Measurements from ENCODE around the gene ITIH4.

The ITIH4 gene

GRCh38 chr3:52782412-52783210 lies 47.9 kb downstream of the ITIH4 start:
- no peak overlapping the region for H3K4me3 ChIP-seq (ENCODE audit: low read depth, low read length)
- no peak for TF ChIP-seq CTCF (IDR thresholded peaks at IDR 0.05; ENCODE audit: low read depth, low read length, missing control alignments)

GRCh38 chr3:52781741-52782140 lies 48.7 kb downstream of the ITIH4 start:
- no peak for DNase-seq (ENCODE audit: low read depth)
- TF ChIP-seq CTCF (IDR thresholded peaks at IDR 0.05; ENCODE audit: low read depth, low read length, missing control alignments), result no peak

More at GRCh38 chr3:52782412-52783210, 47.9 kb downstream of the ITIH4 start:
- DNase-seq (ENCODE audit: low read depth), result no peak

GRCh38 chr3:52779837-52780585 lies 50.5 kb downstream of the ITIH4 start:
- DNase-seq (ENCODE audit: low read depth), result no peak
- no peak overlapping the region for H3K4me3 ChIP-seq (ENCODE audit: low read depth, low read length)
- TF ChIP-seq CTCF (IDR thresholded peaks at IDR 0.05; ENCODE audit: low read depth, low read length, missing control alignments), result no peak

More at GRCh38 chr3:52781741-52782140, 48.7 kb downstream of the ITIH4 start:
- H3K4me3 ChIP-seq (ENCODE audit: low read depth, low read length), result no peak overlapping the region

GRCh38 chr3:52779011-52779836 lies 51.2 kb downstream of the ITIH4 start:
- TF ChIP-seq CTCF (IDR thresholded peaks at IDR 0.05; ENCODE audit: low read depth, low read length, missing control alignments), result no peak
- DNase-seq (ENCODE audit: low read depth), result no peak
- H3K4me3 ChIP-seq (ENCODE audit: low read depth, low read length), result no peak overlapping the region

GRCh38 chr3:52777959-52778805 lies 52.3 kb downstream of the ITIH4 start:
- no peak for DNase-seq (ENCODE audit: low read depth)
- no peak overlapping the region for H3K4me3 ChIP-seq (ENCODE audit: low read depth, low read length)
- no peak for TF ChIP-seq CTCF (IDR thresholded peaks at IDR 0.05; ENCODE audit: low read depth, low read length, missing control alignments)

Measured in GM12864 (cell line).